ENCODE measurements around the gene PRC1.

The PRC1 gene

DNA sequence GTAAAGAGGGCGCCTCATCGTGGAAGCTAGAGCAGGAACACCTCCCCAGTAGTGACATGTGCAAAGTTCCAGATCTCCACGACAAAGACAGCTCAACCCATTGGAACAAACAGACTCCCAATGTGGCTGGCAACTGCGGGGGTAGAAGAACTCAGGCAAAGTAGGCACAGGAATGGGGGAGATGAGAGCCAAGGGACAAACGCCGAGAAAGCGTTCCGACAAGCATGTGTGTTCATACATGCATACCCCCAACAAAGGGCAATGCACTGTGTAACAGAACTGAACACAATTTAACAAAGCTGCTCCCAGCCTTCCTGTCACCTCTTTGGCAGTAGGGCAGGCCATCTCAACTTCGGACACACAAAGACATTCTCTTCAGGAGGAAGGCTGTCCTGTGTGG, 28.1 kb downstream of the PRC1 start:
- Histone ChIP-seq H3K4me3 (ENCODE audit: insufficient read depth, low read length, poor library complexity, severe bottlenecking) (no peak overlapping the region), H3K9me3 (ENCODE audit: insufficient read depth, low read length) (no peaks in the 10 kb centered on the region), H3F3A (ENCODE audit: insufficient read depth) (peaks cover 31% of the 10 kb centered on the region), H3K27me3 (ENCODE audit: low read length) (no peaks in the 10 kb centered on the region), H3K9ac (ENCODE audit: low read length) (no peak overlapping the region), H2AFZ (ENCODE audit: low read depth, low read length, severe bottlenecking) (no peak overlapping the region), H3K4me2 (ENCODE audit: low read depth, low read length, poor library complexity, severe bottlenecking) (no peak overlapping the region), H3K9me2 (replicated peaks; ENCODE audit: insufficient read depth, low read length) (no peaks in the 10 kb centered on the region), H4K20me1 (ENCODE audit: low read depth, low read length) (0 out of 2 replicates have a peak, but pooled peaks cover 4% of the 10 kb centered on the region), H3K36me3 (ENCODE audit: low read length) (peaks cover 43% of the 10 kb centered on the region; the same call in 1 of the 2 replicates), H3K27ac (ENCODE audit: low read depth, low read length) (no peak overlapping the region), H3K79me2 (ENCODE audit: insufficient read depth, low read length) (no peaks in the 10 kb centered on the region)
- TF ChIP-seq EZH2phosphoT487 (conservative IDR thresholded peaks at IDR 0.05; ENCODE audit: low read length), result no peak
- TF ChIP-seq, protein P1, sequence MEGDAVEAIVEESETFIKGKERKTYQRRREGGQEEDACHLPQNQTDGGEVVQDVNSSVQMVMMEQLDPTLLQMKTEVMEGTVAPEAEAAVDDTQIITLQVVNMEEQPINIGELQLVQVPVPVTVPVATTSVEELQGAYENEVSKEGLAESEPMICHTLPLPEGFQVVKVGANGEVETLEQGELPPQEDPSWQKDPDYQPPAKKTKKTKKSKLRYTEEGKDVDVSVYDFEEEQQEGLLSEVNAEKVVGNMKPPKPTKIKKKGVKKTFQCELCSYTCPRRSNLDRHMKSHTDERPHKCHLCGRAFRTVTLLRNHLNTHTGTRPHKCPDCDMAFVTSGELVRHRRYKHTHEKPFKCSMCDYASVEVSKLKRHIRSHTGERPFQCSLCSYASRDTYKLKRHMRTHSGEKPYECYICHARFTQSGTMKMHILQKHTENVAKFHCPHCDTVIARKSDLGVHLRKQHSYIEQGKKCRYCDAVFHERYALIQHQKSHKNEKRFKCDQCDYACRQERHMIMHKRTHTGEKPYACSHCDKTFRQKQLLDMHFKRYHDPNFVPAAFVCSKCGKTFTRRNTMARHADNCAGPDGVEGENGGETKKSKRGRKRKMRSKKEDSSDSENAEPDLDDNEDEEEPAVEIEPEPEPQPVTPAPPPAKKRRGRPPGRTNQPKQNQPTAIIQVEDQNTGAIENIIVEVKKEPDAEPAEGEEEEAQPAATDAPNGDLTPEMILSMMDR (IDR thresholded peaks at IDR 0.05; ENCODE audit: insufficient read depth, low read length, poor library complexity, severe bottlenecking), result no peak

GRCh38 chr15:90962021-90962420, 32.3 kb downstream of the PRC1 start:
- peaks cover 16% of the 10 kb centered on the region; the same call in 1 of the 2 replicates for H3K36me3 ChIP-seq (ENCODE audit: low read length)
- no peaks in the 10 kb centered on the region for H3K9me2 ChIP-seq (replicated peaks; ENCODE audit: insufficient read depth, low read length)
- TF ChIP-seq EZH2phosphoT487 (conservative IDR thresholded peaks at IDR 0.05; ENCODE audit: low read length), result no peak
- TF ChIP-seq, protein P1 (IDR thresholded peaks at IDR 0.05; ENCODE audit: insufficient read depth, low read length, poor library complexity, severe bottlenecking), result no peak
- peaks cover 15% of the 10 kb centered on the region for H3F3A ChIP-seq (ENCODE audit: insufficient read depth)
- H3K27ac ChIP-seq (ENCODE audit: low read depth, low read length), result no peak overlapping the region
- no peaks in the 10 kb centered on the region for H3K9me3 ChIP-seq (ENCODE audit: insufficient read depth, low read length)
- no peaks in the 10 kb centered on the region for H3K79me2 ChIP-seq (ENCODE audit: insufficient read depth, low read length)
- no peak overlapping the region for H3K4me3 ChIP-seq (ENCODE audit: insufficient read depth, low read length, poor library complexity, severe bottlenecking)
- 0 out of 2 replicates have a peak, but pooled peaks cover 4% of the 10 kb centered on the region for H4K20me1 ChIP-seq (ENCODE audit: low read depth, low read length)
- H3K4me2 ChIP-seq (ENCODE audit: low read depth, low read length, poor library complexity, severe bottlenecking), result no peak overlapping the region
- no peak overlapping the region for H3K9ac ChIP-seq (ENCODE audit: low read length)
- no peaks in the 10 kb centered on the region for H3K27me3 ChIP-seq (ENCODE audit: low read length)
- no peak overlapping the region for H2AFZ ChIP-seq (ENCODE audit: low read depth, low read length, severe bottlenecking)

DNA sequence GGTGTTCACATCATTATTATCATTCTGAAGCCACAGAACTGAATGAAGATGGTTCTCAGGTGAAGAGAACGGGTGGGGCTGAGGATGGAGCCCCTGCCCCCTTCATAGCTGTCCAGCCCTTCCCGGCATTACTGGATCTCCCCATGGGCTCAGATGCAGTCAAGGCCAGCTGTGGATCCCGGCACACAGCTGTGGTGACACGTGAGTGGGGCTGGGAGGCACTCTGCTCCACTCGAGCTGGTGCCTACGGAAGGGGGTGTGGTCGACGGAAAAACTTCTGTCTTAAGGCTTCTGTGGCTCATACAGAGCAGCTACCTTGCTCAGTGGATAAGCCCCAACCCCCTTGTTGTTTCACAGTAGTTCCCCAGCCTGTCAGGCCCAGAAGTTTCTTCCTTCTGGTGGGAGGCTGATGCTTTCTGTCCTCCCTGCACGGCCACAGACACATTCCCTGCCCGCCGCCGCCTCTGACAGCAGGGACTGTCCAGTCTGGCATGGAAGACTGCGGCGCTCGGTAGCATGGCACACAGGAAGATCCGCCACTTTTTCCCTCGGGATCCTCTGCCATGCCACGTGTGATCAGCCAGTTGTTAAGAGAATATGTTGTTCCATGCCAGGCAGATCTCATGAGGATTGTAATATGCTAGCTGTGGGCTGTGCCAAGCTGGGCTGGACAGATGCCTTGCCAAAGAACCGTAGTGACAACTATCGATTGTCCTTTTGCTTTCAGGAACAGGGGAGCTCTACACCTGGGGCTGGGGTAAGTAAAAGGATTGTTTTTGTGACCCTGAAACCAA, 33.8 kb downstream of the PRC1 start:
- peaks cover 3% of the 10 kb centered on the region; the same call in 1 of the 2 replicates for H3K79me2 ChIP-seq (ENCODE audit: insufficient read depth, low read length)
- H3K27ac ChIP-seq (ENCODE audit: low read depth, low read length), result no peak overlapping the region
- 0 out of 2 replicates have a peak, but pooled peaks cover 4% of the 10 kb centered on the region for H4K20me1 ChIP-seq (ENCODE audit: low read depth, low read length)
- no peaks in the 10 kb centered on the region for H3K9me2 ChIP-seq (replicated peaks; ENCODE audit: insufficient read depth, low read length)
- H3K27me3 ChIP-seq (ENCODE audit: low read length), result no peaks in the 10 kb centered on the region
- no peaks in the 10 kb centered on the region for H3K9me3 ChIP-seq (ENCODE audit: insufficient read depth, low read length)
- no peak overlapping the region for H2AFZ ChIP-seq (ENCODE audit: low read depth, low read length, severe bottlenecking)
- peaks cover 21% of the 10 kb centered on the region for H3F3A ChIP-seq (ENCODE audit: insufficient read depth)
- H3K36me3 ChIP-seq (ENCODE audit: low read length), result peaks cover 5% of the 10 kb centered on the region; the same call in 1 of the 2 replicates
- no peak overlapping the region for H3K4me2 ChIP-seq (ENCODE audit: low read depth, low read length, poor library complexity, severe bottlenecking)
- no peak overlapping the region for H3K4me3 ChIP-seq (ENCODE audit: insufficient read depth, low read length, poor library complexity, severe bottlenecking)
- TF ChIP-seq, protein P1 (IDR thresholded peaks at IDR 0.05; ENCODE audit: insufficient read depth, low read length, poor library complexity, severe bottlenecking), result no peak
- TF ChIP-seq EZH2phosphoT487 (conservative IDR thresholded peaks at IDR 0.05; ENCODE audit: low read length), result no peak
- no peak overlapping the region for H3K9ac ChIP-seq (ENCODE audit: low read length)

Measured in SU-DHL-6 (cell line).